Activated T-helper 2 cell treated with anti-CD3 and anti-CD28 coated beads, Interferon-gamma antibody, Interleukin-2, Interleukin-4, amounts not matched to agents 10 μg/mL and 5 μg/mL and 100 μg/mL, durations not matched to agents 14 hours and 24 hours and 36 hours (primary cell): ENCODE results near the gene CDRT4. TPM values are rescaled to one million over a fixed set of nuclear protein-coding genes. Genes with fewer than 3 reads are reported as not detected.

Source experiments
- DNase-seq: peaks from one replicate; pipeline ENCODE4 v3.0.0; 2021; ENCODE audit warnings: low spot score
- H3K27ac Mint-ChIP-seq: one replicate; pipeline ENCODE4 v1.8.0; 2021; ENCODE audit warnings: mixed read lengths
- H3K27me3 Mint-ChIP-seq: one replicate; pipeline ENCODE4 v1.8.0; 2021; ENCODE audit warnings: low read depth, mixed read lengths
- H3K36me3 Mint-ChIP-seq: one replicate; pipeline ENCODE4 v1.8.0; 2021; ENCODE audit warnings: low read depth, mixed read lengths
- H3K4me1 Mint-ChIP-seq: one replicate; pipeline ENCODE4 v1.8.0; 2021; ENCODE audit warnings: low read depth, mixed read lengths
- H3K4me3 Mint-ChIP-seq: one replicate; pipeline ENCODE4 v1.8.0; 2021; ENCODE audit warnings: low read depth, mild to moderate bottlenecking, moderate library complexity, mixed read lengths
- H3K9me3 Mint-ChIP-seq: one replicate; pipeline ENCODE4 v1.8.0; 2021; ENCODE audit warnings: mixed read lengths
- intact Hi-C: fragments of 100-400 bp; cut with micrococcal nuclease; formaldehyde crosslinking; loops from one replicate; pipeline ENCODE4 v1.15.1; 2023
- total RNA-seq: library from RNA; stranded (reverse); gene quantifications from 2 replicates; pipeline ENCODE4 v1.2.3, GENCODE V29; 2022

Gene CDRT4
- total RNA-seq, 1 donor from 2014 or later: 8.0 TPM

GRCh38 chr17:15465045-15465701, 2.2 kb downstream of the CDRT4 start:
- intact Hi-C loops: no loop called here
- H3K9me3 Mint-ChIP-seq: no peaks in the 10 kb centered on the region
- H3K4me3 Mint-ChIP-seq: no peak overlapping the region
- no peak for DNase-seq
- no peaks in the 10 kb centered on the region for H3K27me3 Mint-ChIP-seq
- H3K36me3 Mint-ChIP-seq: peaks cover under 1% of the 10 kb centered on the region
- H3K4me1 Mint-ChIP-seq: no peaks in the 10 kb centered on the region
- no peak overlapping the region for H3K27ac Mint-ChIP-seq

DNA sequence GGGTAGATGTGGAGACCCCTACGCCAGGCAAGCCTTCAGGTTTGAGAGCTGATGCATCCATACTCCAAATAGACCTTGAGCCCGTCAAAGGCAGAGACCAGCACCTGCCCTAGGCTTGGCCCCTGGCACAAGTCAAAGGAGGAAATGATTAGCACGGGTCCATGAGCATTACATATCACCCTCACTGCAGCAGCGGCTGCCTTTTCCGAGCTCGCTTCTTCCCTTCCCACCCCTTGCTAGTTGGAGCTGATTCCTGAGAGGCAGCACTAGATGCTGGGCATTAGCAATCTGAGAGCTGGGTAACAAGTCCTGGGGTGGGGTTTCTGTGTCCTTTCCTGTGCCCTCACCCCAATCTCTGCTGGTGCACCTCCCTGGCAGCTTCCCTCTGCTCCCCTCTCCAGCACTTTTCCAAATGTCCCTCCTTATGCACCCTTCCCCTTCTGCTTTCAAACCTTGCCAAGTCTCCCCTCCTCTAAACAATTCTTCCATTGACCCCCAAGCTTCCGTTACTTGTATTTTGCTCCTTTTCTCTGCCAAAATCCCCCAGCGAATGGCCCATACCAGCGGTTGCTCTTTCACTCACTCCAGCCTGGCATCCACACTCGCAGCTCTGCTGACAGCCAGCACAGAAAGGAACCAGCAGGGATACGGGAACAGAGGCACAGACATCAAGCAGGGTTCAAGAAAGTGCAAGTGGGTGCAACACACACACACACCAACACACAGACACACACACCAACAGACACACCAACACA, 3.0 kb downstream of the CDRT4 start:
- Mint-ChIP-seq H3K27me3 (no peaks in the 10 kb centered on the region), H3K27ac (no peak overlapping the region), H3K9me3 (no peaks in the 10 kb centered on the region), H3K4me3 (no peak overlapping the region), H3K4me1 (no peaks in the 10 kb centered on the region), H3K36me3 (peaks cover 4% of the 10 kb centered on the region)
- intact Hi-C loops: no loop called here
- DNase-seq: no peak

DNA sequence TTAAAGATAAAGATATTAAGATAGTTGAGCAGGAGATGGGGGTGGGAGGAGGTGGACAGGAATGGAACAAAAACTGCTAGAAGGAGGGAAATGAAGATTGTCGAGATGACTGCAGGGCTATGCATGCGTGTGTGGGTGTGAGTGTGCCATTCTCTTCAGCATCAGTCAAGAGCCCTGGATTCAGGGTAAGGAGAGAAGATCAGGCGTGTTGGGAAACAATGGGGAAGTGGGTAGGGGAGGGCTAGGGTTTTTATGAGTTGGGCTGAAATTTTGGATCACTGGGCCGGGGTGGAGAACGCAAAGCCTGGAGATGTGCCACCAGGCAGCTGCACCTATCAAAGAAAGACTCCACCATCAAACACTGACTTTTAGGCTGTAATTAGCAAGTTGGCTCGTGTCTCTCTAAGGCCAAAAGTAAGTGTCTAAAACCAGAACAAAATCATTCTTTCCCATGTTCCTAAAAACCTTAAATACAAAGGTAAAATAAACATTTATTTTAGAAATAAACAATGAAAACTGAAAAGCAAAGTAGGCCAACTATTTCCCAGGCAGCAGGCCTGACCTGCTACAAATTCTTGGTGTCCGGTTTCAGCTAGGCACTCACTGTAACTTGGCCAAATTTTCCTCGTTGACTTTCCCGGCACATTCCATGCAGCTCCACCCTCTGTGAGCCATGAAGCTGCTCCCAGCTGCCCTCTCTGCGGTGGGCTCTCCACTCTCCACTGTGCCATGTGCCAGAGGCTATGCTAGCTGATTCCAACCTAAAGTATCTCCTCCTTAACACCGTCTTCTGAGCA, 4.2 kb downstream of the CDRT4 start:
- Mint-ChIP-seq H3K36me3 (peaks cover 4% of the 10 kb centered on the region), H3K4me3 (no peak overlapping the region), H3K27me3 (no peaks in the 10 kb centered on the region), H3K4me1 (no peaks in the 10 kb centered on the region), H3K27ac (no peak overlapping the region), H3K9me3 (no peaks in the 10 kb centered on the region)
- DNase-seq: no peak
- intact Hi-C loops: no loop called here

GRCh38 chr17:15457723-15458094, 9.7 kb downstream of the CDRT4 start:
- DNase-seq: no peak
- Mint-ChIP-seq H3K27ac (no peak overlapping the region), H3K36me3 (peaks cover 13% of the 10 kb centered on the region), H3K9me3 (peaks cover 10% of the 10 kb centered on the region), H3K4me3 (no peak overlapping the region), H3K4me1 (no peaks in the 10 kb centered on the region), H3K27me3 (no peaks in the 10 kb centered on the region)
- intact Hi-C loops: no loop called here

DNA sequence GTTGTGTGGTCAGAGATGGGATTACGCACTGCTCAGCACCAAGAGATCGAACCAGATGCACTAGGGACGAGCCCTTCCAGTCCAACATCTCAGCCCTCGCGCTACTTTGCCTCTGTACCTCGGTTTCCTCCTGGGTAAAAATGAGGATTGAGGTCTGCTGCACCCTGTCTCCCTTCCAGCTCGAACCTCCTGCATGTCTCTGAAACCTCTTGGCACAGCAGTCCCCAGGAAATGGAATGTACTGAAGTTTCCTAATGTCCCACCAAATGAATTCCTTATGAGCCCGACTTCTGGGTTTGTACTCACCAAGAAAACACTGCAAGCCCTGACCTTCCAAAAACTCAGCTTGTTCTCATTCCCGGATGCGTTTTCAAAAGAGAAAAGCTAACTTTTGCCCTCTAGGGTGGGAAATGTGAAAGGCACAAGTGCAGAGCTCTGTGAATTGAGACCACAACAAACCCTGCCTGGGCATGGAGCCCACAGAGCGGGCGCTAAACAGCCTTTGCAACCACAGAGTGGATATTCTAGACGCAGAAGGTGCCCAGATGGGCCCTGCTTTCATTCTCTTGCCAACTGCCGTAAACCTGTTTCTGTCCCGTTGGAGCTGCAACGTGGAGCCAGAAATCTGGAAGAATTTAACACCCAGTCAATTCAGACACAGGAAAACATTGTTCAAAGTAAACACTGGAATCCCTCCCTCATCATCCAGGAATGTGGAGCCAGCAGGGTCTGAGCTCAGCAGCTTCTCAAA, 10.3 kb downstream of the CDRT4 start:
- Mint-ChIP-seq H3K36me3 (peaks cover 13% of the 10 kb centered on the region), H3K9me3 (peaks cover 10% of the 10 kb centered on the region), H3K27me3 (no peaks in the 10 kb centered on the region), H3K4me3 (no peak overlapping the region), H3K27ac (no peak overlapping the region), H3K4me1 (no peaks in the 10 kb centered on the region)
- DNase-seq: no peak
- intact Hi-C loops: no loop called here

- no peak for DNase-seq
- Mint-ChIP-seq H3K27ac (no peak overlapping the region), H3K27me3 (no peaks in the 10 kb centered on the region), H3K9me3 (peaks cover 10% of the 10 kb centered on the region), H3K36me3 (peaks cover 13% of the 10 kb centered on the region), H3K4me1 (no peaks in the 10 kb centered on the region), H3K4me3 (no peak overlapping the region)
- intact Hi-C loops: no loop called here
Measured at GRCh38 chr17:15456496-15456895, 10.9 kb downstream of the CDRT4 start.

GRCh38 chr17:15454346-15454745, 13.1 kb downstream of the CDRT4 start:
- Mint-ChIP-seq H3K4me3 (no peak overlapping the region), H3K27ac (no peak overlapping the region), H3K36me3 (peaks cover 9% of the 10 kb centered on the region), H3K4me1 (no peaks in the 10 kb centered on the region), H3K9me3 (peaks cover 10% of the 10 kb centered on the region), H3K27me3 (no peaks in the 10 kb centered on the region)
- no peak for DNase-seq
- intact Hi-C loops: no loop called here

- H3K4me3 Mint-ChIP-seq: no peak overlapping the region
- no peaks in the 10 kb centered on the region for H3K4me1 Mint-ChIP-seq
- peaks cover 10% of the 10 kb centered on the region for H3K9me3 Mint-ChIP-seq
- no peak overlapping the region for H3K27ac Mint-ChIP-seq
- intact Hi-C loops: no loop called here
- no peaks in the 10 kb centered on the region for H3K27me3 Mint-ChIP-seq
- peaks cover 9% of the 10 kb centered on the region for H3K36me3 Mint-ChIP-seq
- no peak for DNase-seq
Measured at GRCh38 chr17:15453782-15454181, 13.6 kb downstream of the CDRT4 start.

- Mint-ChIP-seq H3K4me3 (no peak overlapping the region), H3K27ac (no peak overlapping the region), H3K36me3 (peaks cover 9% of the 10 kb centered on the region), H3K4me1 (no peaks in the 10 kb centered on the region), H3K9me3 (peaks cover 10% of the 10 kb centered on the region), H3K27me3 (no peaks in the 10 kb centered on the region)
- intact Hi-C loops: no loop called here
- no peak for DNase-seq
Measured at GRCh38 chr17:15453246-15453645, 14.2 kb downstream of the CDRT4 start.

- Mint-ChIP-seq H3K36me3 (peaks cover 9% of the 10 kb centered on the region), H3K4me3 (no peak overlapping the region), H3K27ac (no peak overlapping the region), H3K9me3 (peaks cover 10% of the 10 kb centered on the region), H3K27me3 (no peaks in the 10 kb centered on the region), H3K4me1 (no peaks in the 10 kb centered on the region)
- intact Hi-C loops: no loop called here
- no peak for DNase-seq
Measured at GRCh38 chr17:15452746-15453145, 14.7 kb downstream of the CDRT4 start.

- DNase-seq: no peak
- intact Hi-C loops: no loop called here
- no peak overlapping the region for H3K27ac Mint-ChIP-seq
- no peaks in the 10 kb centered on the region for H3K4me1 Mint-ChIP-seq
- H3K4me3 Mint-ChIP-seq: no peak overlapping the region
- peaks cover 10% of the 10 kb centered on the region for H3K9me3 Mint-ChIP-seq
- peaks cover 9% of the 10 kb centered on the region for H3K36me3 Mint-ChIP-seq
- no peaks in the 10 kb centered on the region for H3K27me3 Mint-ChIP-seq
Measured at GRCh38 chr17:15451680-15452079, 15.7 kb downstream of the CDRT4 start.

- no peaks in the 10 kb centered on the region for H3K9me3 Mint-ChIP-seq
- no peak overlapping the region for H3K4me3 Mint-ChIP-seq
- no peaks in the 10 kb centered on the region for H3K36me3 Mint-ChIP-seq
- no peak for DNase-seq
- no peaks in the 10 kb centered on the region for H3K27me3 Mint-ChIP-seq
- H3K4me1 Mint-ChIP-seq: no peaks in the 10 kb centered on the region
- H3K27ac Mint-ChIP-seq: no peak overlapping the region
- intact Hi-C loops: no loop called here
Measured at GRCh38 chr17:15448580-15448956, 18.9 kb downstream of the CDRT4 start.
